ENCODE data around the gene PTPN23. TPM values are rescaled to one million over a fixed set of nuclear protein-coding genes. Genes with fewer than 3 reads are reported as not detected.

PTPN23 gene
- total and polyA plus RNA-seq, 9 of the 15 experiments (the other 6 are each of a cell fraction or from before 2014, with no cell fraction given), result 0.41 to 58.7 (median 7.2) TPM

DNA sequence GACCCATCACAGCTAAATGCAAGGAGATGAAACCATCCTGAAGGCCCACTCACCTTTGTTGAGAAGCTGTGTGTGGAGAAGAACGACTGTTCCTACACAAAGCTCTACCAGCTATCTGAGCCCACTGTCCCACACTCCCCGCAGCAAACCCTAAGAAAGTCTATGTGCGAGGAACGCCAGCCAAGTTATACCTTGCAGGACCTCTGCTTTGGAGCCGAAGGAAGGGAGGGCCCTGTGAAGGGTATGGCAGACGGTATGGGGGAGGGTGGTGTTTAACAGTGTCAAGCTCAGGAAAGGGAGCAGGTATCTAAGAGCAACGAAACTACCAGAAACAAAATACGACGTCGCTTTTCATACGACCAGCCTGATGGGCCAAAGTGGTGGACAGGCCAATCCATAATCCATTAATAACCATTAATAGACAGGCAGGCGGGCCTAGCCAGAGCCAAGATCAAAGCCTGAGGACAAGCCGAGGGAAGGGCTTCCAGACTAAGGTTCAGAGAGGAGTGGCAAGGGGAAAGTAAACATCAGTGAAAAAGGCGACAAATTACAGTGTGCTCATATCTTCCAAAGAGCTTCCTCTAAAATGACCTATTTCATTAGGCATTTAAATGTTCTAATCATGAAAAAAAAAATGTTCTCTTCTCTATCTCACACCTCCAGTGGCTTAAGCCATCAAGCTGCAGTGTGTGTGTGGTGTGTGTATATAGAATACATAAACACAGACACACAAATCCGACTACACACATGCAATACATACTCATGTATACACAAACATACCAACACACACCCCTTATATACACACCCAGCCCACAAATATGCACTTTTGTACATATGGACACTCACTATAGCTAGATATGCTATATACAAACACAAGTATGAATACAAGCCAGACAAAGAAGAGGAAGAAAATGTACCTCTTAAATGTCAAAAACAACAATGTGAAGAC lies 43.9 kb downstream of the PTPN23 start (continued):
- TF ChIP-seq MYNN (IDR thresholded peaks at IDR 0.05) (no peak), MYNN (CRISPR knock-in tag; IDR thresholded peaks at IDR 0.05) (no peak), PHB2 (IDR thresholded peaks at IDR 0.05; ENCODE audit: low read depth) (no peak), MYBL2 (IDR thresholded peaks at IDR 0.05; ENCODE audit: low read depth) (no peak), MYBL2 (CRISPR knock-in tag; IDR thresholded peaks at IDR 0.05; ENCODE audit: borderline replicate concordance) (no peak), SLC30A9 (CRISPR knock-in tag; IDR thresholded peaks at IDR 0.05) (no peak), TAF15 (IDR thresholded peaks at IDR 0.05; ENCODE audit: low read depth, low read length) (no peak), ZNF184 (CRISPR knock-in tag; IDR thresholded peaks at IDR 0.05) (no peak), BRD9 (IDR thresholded peaks at IDR 0.05; ENCODE audit: low read depth, partially characterized antibody) (no peak)
- TF ChIP-seq, protein P1, sequence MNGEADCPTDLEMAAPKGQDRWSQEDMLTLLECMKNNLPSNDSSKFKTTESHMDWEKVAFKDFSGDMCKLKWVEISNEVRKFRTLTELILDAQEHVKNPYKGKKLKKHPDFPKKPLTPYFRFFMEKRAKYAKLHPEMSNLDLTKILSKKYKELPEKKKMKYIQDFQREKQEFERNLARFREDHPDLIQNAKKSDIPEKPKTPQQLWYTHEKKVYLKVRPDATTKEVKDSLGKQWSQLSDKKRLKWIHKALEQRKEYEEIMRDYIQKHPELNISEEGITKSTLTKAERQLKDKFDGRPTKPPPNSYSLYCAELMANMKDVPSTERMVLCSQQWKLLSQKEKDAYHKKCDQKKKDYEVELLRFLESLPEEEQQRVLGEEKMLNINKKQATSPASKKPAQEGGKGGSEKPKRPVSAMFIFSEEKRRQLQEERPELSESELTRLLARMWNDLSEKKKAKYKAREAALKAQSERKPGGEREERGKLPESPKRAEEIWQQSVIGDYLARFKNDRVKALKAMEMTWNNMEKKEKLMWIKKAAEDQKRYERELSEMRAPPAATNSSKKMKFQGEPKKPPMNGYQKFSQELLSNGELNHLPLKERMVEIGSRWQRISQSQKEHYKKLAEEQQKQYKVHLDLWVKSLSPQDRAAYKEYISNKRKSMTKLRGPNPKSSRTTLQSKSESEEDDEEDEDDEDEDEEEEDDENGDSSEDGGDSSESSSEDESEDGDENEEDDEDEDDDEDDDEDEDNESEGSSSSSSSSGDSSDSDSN (IDR thresholded peaks at IDR 0.05; ENCODE audit: borderline replicate concordance in 1 of 2, low read depth in 2 of 2, low read length in 2 of 2), result no peak
- TF ChIP-seq, protein P2, sequence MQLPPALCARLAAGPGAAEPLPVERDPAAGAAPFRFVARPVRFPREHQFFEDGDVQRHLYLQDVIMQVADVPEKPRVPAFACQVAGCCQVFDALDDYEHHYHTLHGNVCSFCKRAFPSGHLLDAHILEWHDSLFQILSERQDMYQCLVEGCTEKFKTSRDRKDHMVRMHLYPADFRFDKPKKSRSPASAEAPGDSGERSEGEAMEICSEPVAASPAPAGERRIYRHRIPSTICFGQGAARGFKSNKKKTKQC (CRISPR knock-in tag; IDR thresholded peaks at IDR 0.05), result no peak
